Lower leg skin (tissue), 3 donors: ENCODE data around the gene CACNB2.

Source experiments
- CTCF ChIP-seq, 3 donors: fragments of 450-650 bp; IDR thresholded peaks; one replicate each; pipeline ENCODE4 v1.5.1; 2016; ENCODE audit warnings: antibody characterized with exemption in 3 of 3, mild to moderate bottlenecking in 3 of 3, moderate library complexity in 2 of 3
- POLR2A ChIP-seq, 2 donors: fragments of 450-650 bp; IDR thresholded peaks; one replicate each; pipeline ENCODE4 v1.6.1; 2016 to 2017; ENCODE audit warnings: antibody characterized with exemption in 2 of 2, mild to moderate bottlenecking in 1 of 2, moderate library complexity in 1 of 2

- TF ChIP-seq CTCF (IDR thresholded peaks at IDR 0.05) (no peak), POLR2A (IDR thresholded peaks at IDR 0.05) (no peak)
Observed at GRCh38 chr10:18151356-18151890, 11.2 kb downstream of the CACNB2 start.
